NCI-H187 treated with DMSO at 0.1 percent for 48 hours (cell line): ENCODE results near the gene APOD.

Experiments
- DNase-seq: peaks from one replicate; lab custom pipeline; 2025; lab: John Stamatoyannopoulos, UW

Gene APOD

GRCh38 chr3:195524171-195524896, 59.4 kb downstream of the APOD start:
- DNase-seq: no peak

- no peak for DNase-seq
Observed at GRCh38 chr3:195522254-195523023, 61.3 kb downstream of the APOD start.
